Thyroid gland (tissue), 4 donors: ENCODE data around the gene AMIGO3. TPM values are rescaled to one million over a fixed set of nuclear protein-coding genes. Genes with fewer than 3 reads are reported as not detected.

Source experiments
- small RNA-seq: library from RNA; depleted of rRNA; stranded (forward); fragments of <200 nt; gene quantifications from one replicate; pipeline ENCODE3, GENCODE V24; 2016
- total RNA-seq, 4 donors: library from RNA; depleted of rRNA; stranded (reverse); fragments of >200 nt; gene quantifications; one replicate each; pipeline ENCODE4 v1.2.3, GENCODE V29; 2016

Gene AMIGO3
- total RNA-seq, 4 donors from 2014 or later: 0.40 to 2.8 (median 1.0) TPM

Small RNA genes within 50 kb of the gene (small RNA-seq; reads per million reads assigned to genes)
- gene AMIGO3: not detected
- not detected for gene COX6CP14

Other genes starting within 250 kb of the AMIGO3 start
- 10 to 100 TPM; 55.1 to 86.7 (median 79.6) TPM for gene DAG1, start 249.4 kb downstream of the AMIGO3 start, total RNA-seq
- 1 to 10 TPM in 2 of 4 donors, under 1 TPM in 2; 0.56 to 1.8 (median 0.99) TPM for gene BSN, start 165.2 kb downstream of the AMIGO3 start, total RNA-seq
- gene APEH, start 45.3 kb downstream of the AMIGO3 start, total RNA-seq: 100 to 1,000 TPM in 3 of 4 donors, 10 to 100 TPM in 1; 92.2 to 219 (median 185) TPM
- 10 to 100 TPM; 21.5 to 43.5 (median 40.7) TPM for gene MST1, start 30.2 kb downstream of the AMIGO3 start, total RNA-seq
- gene RNF123, start 30.1 kb downstream of the AMIGO3 start, total RNA-seq: 10 to 100 TPM; 25.9 to 36.8 (median 33.5) TPM
- 10 to 100 TPM; 28.5 to 85.6 (median 57.7) TPM for gene GMPPB, start 4.3 kb upstream of the AMIGO3 start, total RNA-seq
- gene IP6K1, start 66.9 kb upstream of the AMIGO3 start, total RNA-seq: 10 to 100 TPM; 42.4 to 74.0 (median 43.8) TPM
- gene CDHR4, start 80.2 kb upstream of the AMIGO3 start, total RNA-seq: not detected
- 1 to 10 TPM; 3.1 to 7.3 (median 5.6) TPM for gene INKA1, start 83.6 kb upstream of the AMIGO3 start, total RNA-seq
- 10 to 100 TPM; 50.1 to 87.5 (median 69.3) TPM for gene UBA7, start 94.3 kb upstream of the AMIGO3 start, total RNA-seq
- 1 to 10 TPM in 3 of 4 donors, under 1 TPM in 1; 0.73 to 7.0 (median 3.3) TPM for gene TRAIP, start 136.9 kb upstream of the AMIGO3 start, total RNA-seq
- not detected for gene CAMKV, start 150.2 kb upstream of the AMIGO3 start, total RNA-seq
- gene MST1R, start 184.2 kb upstream of the AMIGO3 start, total RNA-seq: 1 to 10 TPM; 1.7 to 6.1 (median 3.1) TPM
- 10 to 100 TPM; 12.1 to 19.9 (median 18.7) TPM for gene MON1A, start 210.1 kb upstream of the AMIGO3 start, total RNA-seq
- gene RBM6, start 220.5 kb upstream of the AMIGO3 start, total RNA-seq: 100 to 1,000 TPM; 113 to 148 (median 129) TPM